ENCODE results near the gene GRSF1. TPM values are rescaled to one million over a fixed set of nuclear protein-coding genes. Genes with fewer than 3 reads are reported as not detected.

GRSF1 gene
- total RNA-seq, 2 donors from 2014 or later = 56.7 to 71.9 TPM

- Mint-ChIP-seq H3K36me3 (peaks cover 4% of the 10 kb centered on the region), H3K9me3 (no peaks in the 10 kb centered on the region), H3K27ac (no peak overlapping the region), H3K4me3 (no peak overlapping the region), H3K4me1 (ENCODE audit: low read depth in 2 of 2) (no peaks in the 10 kb centered on the region), H3K27me3 (no peaks in the 10 kb centered on the region)
- ATAC-seq (no peak), DNase-seq (ENCODE audit: low spot score) (no peak)
Measured at GRCh38 chr4:70768301-70768948, 71.3 kb downstream of the GRSF1 start.

Other genes starting within 250 kb of the GRSF1 start
- not detected for gene AMBN, start 247.6 kb downstream of the GRSF1 start, total RNA-seq
- gene ENAM, start 211.1 kb downstream of the GRSF1 start, total RNA-seq = not detected
- 10 to 100 TPM in 1 of 2 donors, not detected in 1; 39.7 TPM for gene JCHAIN, start 173.4 kb downstream of the GRSF1 start, total RNA-seq
- 10 to 100 TPM; 33.8 to 49.8 TPM for gene UTP3, start 151.4 kb downstream of the GRSF1 start, total RNA-seq
- 10 to 100 TPM; 17.7 to 26.3 TPM for gene RUFY3, start 117.9 kb downstream of the GRSF1 start, total RNA-seq
- gene MOB1B, start 62.5 kb upstream of the GRSF1 start, total RNA-seq = 10 to 100 TPM; 14.4 to 17.8 TPM
- 10 to 100 TPM; 19.9 to 20.6 TPM for gene DCK, start 153.8 kb upstream of the GRSF1 start, total RNA-seq